ENCODE results near the gene ATIC. TPM values are rescaled to one million over a fixed set of nuclear protein-coding genes. Genes with fewer than 3 reads are reported as not detected.

Gene ATIC
- total RNA-seq, 1 experiment from 2014 or later, result 297 TPM

- no TSS peak for BruUV-seq (replicated peaks)
- no peaks in the 10 kb centered on the region for H3K27me3 Mint-ChIP-seq (ENCODE audit: insufficient read depth, unreplicated experiment)
- H3K27ac Mint-ChIP-seq (ENCODE audit: low read depth, unreplicated experiment), result peak overlapping the region; percentile 61
- peaks cover 41% of the 10 kb centered on the region for H3K36me3 Mint-ChIP-seq (ENCODE audit: insufficient read depth, unreplicated experiment)
- no peak for TF ChIP-seq CTCF (IDR thresholded peaks at IDR 0.05; ENCODE audit: unreplicated experiment)
- H3K4me3 Mint-ChIP-seq (ENCODE audit: unreplicated experiment), result no peak overlapping the region
- H3K9me3 Mint-ChIP-seq (ENCODE audit: unreplicated experiment), result no peaks in the 10 kb centered on the region
- no peak for DNase-seq (ENCODE audit: unreplicated experiment)
- peaks cover 7% of the 10 kb centered on the region for H3K4me1 Mint-ChIP-seq (ENCODE audit: insufficient read depth, unreplicated experiment)
- intact Hi-C loops (cut with micrococcal nuclease), result loop anchor here (5.0 kb wide), 1 partner anchor 526 kb away; no protein-coding TSS in a partner anchor
- CTCF ChIA-PET, result interaction anchor here (0.5 to 1.2 kb wide), 6 partner anchors 14 to 565 kb away, joined by 3 to 4 read pairs (median 3); no protein-coding TSS in a partner anchor
- POLR2A ChIA-PET, result interaction anchor here (0.7 to 1.7 kb wide), 6 partner anchors 9 to 522 kb away, joined by 3 to 5 read pairs (median 4); no protein-coding TSS in a partner anchor
Measured at GRCh38 chr2:215395687-215396460, 84.0 kb downstream of the ATIC start.

- Mint-ChIP-seq H3K4me1 (ENCODE audit: insufficient read depth, unreplicated experiment) (peaks cover 7% of the 10 kb centered on the region), H3K9me3 (ENCODE audit: unreplicated experiment) (no peaks in the 10 kb centered on the region)
Measured at GRCh38 chr2:215396595-215397313, 84.9 kb downstream of the ATIC start.

GRCh38 chr2:215397632-215398341 is 85.9 kb downstream of the ATIC start:
- peaks cover 7% of the 10 kb centered on the region for H3K4me1 Mint-ChIP-seq (ENCODE audit: insufficient read depth, unreplicated experiment)
- H3K27ac Mint-ChIP-seq (ENCODE audit: low read depth, unreplicated experiment), result peak overlapping the region; percentile 19
- H3K4me3 Mint-ChIP-seq (ENCODE audit: unreplicated experiment), result no peak overlapping the region
- CTCF ChIA-PET, result interaction anchor here (0.6 to 0.7 kb wide), 3 partner anchors 42 to 517 kb away, joined by 3 to 4 read pairs (median 3); no protein-coding TSS in a partner anchor
- no TSS peak for BruUV-seq (replicated peaks)
- DNase-seq (ENCODE audit: unreplicated experiment), result no peak
- no peak for TF ChIP-seq CTCF (IDR thresholded peaks at IDR 0.05; ENCODE audit: unreplicated experiment)
- H3K9me3 Mint-ChIP-seq (ENCODE audit: unreplicated experiment), result no peaks in the 10 kb centered on the region
- H3K27me3 Mint-ChIP-seq (ENCODE audit: insufficient read depth, unreplicated experiment), result no peaks in the 10 kb centered on the region
- POLR2A ChIA-PET, result interaction anchor here (0.7 to 1.7 kb wide), 3 partner anchors 13 to 210 kb away, joined by 3 to 5 read pairs (median 4); no protein-coding TSS in a partner anchor
- intact Hi-C loops (cut with micrococcal nuclease), result loop anchor here (5.0 kb wide), 1 partner anchor 525 kb away; no protein-coding TSS in a partner anchor
- peaks cover 32% of the 10 kb centered on the region for H3K36me3 Mint-ChIP-seq (ENCODE audit: insufficient read depth, unreplicated experiment)

More at GRCh38 chr2:215396595-215397313, 84.9 kb downstream of the ATIC start:
- Mint-ChIP-seq H3K27me3 (ENCODE audit: insufficient read depth, unreplicated experiment) (no peaks in the 10 kb centered on the region), H3K36me3 (ENCODE audit: insufficient read depth, unreplicated experiment) (peaks cover 36% of the 10 kb centered on the region), H3K27ac (ENCODE audit: low read depth, unreplicated experiment) (no peak overlapping the region), H3K4me3 (ENCODE audit: unreplicated experiment) (no peak overlapping the region)
- DNase-seq (ENCODE audit: unreplicated experiment), result peak; percentile 75
- no TSS peak for BruUV-seq (replicated peaks)
- TF ChIP-seq CTCF (IDR thresholded peaks at IDR 0.05; ENCODE audit: unreplicated experiment), result no peak
- ChIA-PET CTCF (interaction anchor here (0.6 to 1.2 kb wide), 7 partner anchors 15 to 565 kb away, joined by 3 to 4 read pairs (median 3); no protein-coding TSS in a partner anchor), POLR2A (interaction anchor here (0.7 to 1.7 kb wide), 7 partner anchors 10 to 521 kb away, joined by 3 to 5 read pairs (median 4); no protein-coding TSS in a partner anchor)
- intact Hi-C loops (cut with micrococcal nuclease), result loop anchor here (5.0 kb wide), 1 partner anchor 526 kb away; no protein-coding TSS in a partner anchor
